GM19043 (cell line): ENCODE results near the gene TRMT10C.
"Not testable (repeated sequence)": the region's sequence is repeated elsewhere in the genome, so short reads cannot be mapped to it uniquely, and the experiment has no call there.

Source experiments
- ATAC-seq: cut with Tn5 transposase; IDR thresholded peaks from one replicate; pipeline ENCODE4 v1.9.1; 2021; ENCODE audit warnings: low read depth; ENCODE audit not compliant: unreplicated experiment

TRMT10C gene

GRCh38 chr3:101544161-101544850 lies 17.4 kb upstream of the TRMT10C start:
- no peak for ATAC-seq

DNA sequence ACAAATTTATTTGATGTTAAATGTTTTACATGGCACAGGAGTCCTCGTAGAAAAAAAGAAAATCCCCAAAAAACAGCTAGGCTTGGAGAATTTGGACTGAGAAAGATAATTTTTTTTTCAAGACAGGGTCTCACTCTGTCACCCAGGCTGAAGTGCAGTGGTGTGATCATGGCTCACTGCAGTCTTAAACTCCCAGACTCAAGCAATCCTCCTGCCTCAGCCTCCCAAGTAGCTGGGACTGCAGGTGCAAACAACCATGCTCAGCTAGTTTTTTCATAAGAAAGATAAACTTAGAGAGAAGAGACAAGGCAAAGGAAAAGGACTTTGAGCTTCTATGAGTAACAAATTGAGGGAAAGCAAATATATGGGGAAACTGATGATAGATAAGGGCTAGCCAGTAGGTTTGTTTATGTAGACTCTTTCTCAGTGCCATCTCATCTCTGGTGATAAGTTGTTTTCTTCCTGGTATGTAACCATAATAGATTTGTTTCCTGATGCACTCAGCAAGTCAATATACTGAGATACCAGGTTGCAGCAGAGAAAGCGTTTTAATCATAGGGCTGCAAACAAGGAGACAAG lies 13.1 kb upstream of the TRMT10C start:
- ATAC-seq: no peak

DNA sequence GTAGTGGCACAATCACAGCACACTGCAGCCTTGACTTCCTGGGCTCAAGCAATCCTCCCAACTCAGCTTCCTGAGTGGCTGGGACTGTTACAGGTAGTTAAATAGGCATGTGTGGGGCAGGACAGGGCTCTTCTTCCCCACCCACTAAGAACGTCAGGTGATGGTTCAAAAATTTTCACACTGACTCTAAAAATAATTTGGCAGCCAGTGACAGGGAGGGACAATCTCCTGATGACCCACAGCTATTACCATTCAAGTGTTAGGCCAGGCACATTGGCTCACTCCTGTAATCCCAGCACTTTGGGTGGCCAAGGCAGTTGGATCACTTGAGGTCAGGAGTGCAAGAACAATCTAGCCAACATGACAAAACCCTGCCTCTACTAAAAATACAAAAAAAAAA lies 12.2 kb upstream of the TRMT10C start:
- no peak for ATAC-seq

DNA sequence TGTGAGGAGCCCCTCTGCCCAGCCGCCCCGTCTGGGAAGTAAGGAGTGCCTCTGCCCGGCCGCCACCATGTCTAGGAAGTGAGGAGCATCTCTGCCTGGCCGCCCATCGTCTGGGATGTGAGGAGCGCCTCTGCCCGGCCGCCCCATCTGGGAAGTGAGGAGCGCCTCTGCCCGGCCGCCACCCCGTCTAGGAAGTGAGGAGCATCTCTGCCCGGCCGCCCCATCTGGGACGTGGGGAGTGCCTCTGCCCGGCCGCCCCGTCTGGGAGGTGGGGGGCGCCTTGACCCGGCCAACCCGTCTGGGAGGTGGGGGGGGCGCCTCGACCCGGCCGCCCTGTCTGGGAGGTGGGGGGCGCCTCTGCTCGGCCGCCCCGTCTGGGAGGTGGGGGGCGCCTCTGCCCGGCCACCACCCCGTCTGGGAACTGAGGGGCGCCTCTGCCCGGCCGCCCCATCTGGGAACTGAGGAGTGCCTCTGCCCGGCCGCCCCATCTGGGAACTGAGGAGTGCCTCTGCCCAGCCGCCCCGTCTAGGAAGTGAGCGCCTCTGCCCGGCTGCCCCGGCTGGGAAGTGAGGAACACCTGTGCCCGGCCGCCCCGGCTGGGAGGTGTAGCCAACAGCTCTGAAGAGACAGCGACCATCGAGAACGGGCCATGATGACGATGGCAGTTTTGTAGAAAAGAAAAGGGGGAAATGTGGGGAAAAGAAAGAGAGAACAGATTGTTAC lies 10.1 kb upstream of the TRMT10C start:
- not testable (repeated sequence) for ATAC-seq

- ATAC-seq: not testable (repeated sequence)
These were observed 8.3 kb upstream of the TRMT10C start for GRCh38 chr3:101553381-101553780.

GRCh38 chr3:101556064-101556463 lies 5.6 kb upstream of the TRMT10C start:
- ATAC-seq: no peak

DNA sequence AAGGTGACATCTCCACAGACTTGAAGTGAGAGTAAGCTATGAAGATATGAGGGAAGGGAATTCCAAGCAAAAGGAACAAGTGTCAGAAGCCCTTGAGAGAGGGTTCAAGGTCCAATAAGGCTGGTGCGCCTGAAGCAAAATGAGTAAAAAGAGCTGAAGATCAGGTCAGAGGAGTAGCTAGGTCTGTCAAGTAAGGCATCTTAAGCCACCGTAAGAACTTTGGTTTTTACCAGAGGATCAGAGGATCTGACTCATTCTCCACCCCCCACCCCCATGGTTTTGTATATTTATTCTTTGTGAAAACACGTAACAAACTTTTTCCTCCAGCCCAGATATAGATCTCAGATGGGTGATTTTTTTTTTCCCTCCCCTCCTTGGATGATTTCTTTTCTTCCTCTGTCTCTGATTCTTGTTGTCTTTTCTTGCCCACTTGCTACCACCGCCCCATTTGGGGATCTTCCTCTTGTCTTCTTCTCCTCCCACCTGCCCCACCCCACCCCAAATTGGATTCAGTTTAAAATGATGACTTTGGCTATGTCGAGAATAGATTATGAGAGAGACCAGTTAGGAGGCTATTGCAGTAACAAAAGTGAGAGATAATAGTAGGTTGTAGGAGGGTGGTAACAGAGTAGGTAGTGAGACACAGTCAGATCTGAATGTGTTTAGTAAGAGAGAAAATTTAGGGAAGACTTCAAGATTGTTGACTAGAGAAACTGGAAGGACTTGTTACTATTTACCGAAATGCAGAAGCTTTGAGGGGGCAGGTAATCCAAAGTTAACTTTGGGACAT lies 6.1 kb downstream of the TRMT10C start:
- no peak for ATAC-seq

- ATAC-seq: no peak
These were observed 9.6 kb downstream of the TRMT10C start for GRCh38 chr3:101571028-101571895.

DNA sequence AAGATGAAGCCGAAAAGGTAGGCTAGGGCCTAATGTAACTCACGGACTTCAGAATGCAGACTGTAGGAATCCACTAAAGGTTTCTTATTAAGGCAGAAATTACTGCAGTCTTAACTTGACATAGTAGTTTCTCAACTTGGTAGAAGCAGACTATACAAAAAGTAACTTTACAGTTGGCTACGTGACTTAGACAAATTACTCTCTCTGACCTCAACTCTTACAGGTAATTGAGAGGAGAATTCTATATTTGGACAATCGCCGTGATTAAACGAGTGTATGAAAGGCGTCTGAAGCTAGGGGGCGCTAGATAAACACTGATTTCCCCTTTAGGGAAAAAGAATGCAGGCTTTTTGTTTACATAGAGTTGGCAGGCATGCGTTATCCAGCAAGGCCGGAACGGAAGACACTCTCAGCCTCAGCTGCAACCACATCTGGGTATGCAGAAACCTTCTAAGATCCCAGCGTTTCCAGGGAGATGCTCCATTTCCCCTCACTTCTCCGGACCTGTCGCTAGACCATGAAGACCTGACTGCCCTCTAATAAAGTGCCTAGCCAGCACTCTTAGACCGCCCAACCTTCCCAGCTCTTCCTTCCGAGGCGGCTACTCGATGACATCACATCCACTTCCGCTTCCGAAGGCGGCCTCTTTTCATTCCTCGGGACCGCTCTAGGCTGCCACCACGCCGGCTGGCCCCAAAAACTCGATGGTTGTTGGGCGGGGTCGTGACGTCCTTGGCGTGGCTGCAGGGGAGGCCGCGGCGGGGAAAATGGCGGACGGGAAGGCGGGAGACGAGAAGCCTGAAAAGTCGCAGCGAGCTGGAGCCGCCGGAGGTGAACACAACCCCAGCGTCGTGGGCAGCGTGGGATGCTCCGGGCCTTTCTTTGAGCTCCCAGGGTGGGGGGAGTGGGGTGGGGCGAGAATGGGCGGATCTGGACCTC lies 12.1 kb downstream of the TRMT10C start, which contains the start of gene PCNP:
Gene PCNP (plus strand): TSS at position 732 of the 939 bp plus-strand sequence. CDS start 36 bp downstream, at position 768.
- peak; percentile 86 for ATAC-seq

GRCh38 chr3:101574388-101575112 lies 12.9 kb downstream of the TRMT10C start:
- peak; percentile 29 for ATAC-seq

GRCh38 chr3:101577286-101577685 lies 15.6 kb downstream of the TRMT10C start:
- ATAC-seq: no peak

GRCh38 chr3:101588616-101589015 lies 26.9 kb downstream of the TRMT10C start:
- no peak for ATAC-seq

GRCh38 chr3:101591071-101591470 lies 29.4 kb downstream of the TRMT10C start:
- no peak for ATAC-seq

DNA sequence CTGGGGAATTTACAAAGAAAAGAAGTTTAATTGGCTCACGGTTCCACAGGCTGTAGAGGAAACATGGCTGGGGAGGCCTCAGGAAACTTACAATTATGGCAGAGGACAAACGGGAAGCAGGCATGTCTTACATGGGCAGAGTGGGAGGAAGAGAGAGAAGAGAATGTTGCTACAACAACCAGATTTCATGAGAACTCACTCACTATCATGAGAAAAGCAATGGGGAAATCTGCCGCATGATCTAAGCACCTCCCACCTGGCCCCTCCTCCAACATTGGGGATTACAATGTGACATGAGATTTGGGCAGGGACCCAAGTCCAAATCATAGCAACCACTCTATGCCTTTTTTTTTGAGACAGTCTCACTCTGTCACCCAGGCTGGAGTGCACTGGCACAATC lies 41.1 kb downstream of the TRMT10C start:
- no peak for ATAC-seq

- no peak for ATAC-seq
These were observed 41.5 kb downstream of the TRMT10C start for GRCh38 chr3:101603184-101603583.

DNA sequence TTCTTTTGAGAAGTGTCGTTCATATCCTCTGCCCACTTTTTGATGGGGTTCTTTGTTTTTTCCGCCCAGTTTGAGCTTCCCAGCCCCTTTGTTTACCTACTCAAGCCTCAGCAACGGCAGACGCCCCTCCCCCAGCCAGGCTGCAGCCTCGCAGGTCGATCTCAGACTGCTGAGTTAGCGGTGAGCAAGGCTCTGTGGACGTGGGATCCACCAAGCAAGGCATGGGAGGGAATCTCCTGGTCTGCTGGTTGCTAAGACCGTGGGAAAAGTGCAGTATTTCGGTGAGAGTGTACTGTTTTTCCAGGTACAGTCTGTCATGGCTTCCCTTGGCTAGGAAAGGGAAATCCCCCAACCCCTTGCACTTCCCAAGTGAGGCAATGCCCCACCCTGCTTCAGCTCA lies 43.7 kb downstream of the TRMT10C start:
- ATAC-seq: not testable (repeated sequence)

GRCh38 chr3:101611023-101611422 lies 49.4 kb downstream of the TRMT10C start:
- no peak for ATAC-seq

DNA sequence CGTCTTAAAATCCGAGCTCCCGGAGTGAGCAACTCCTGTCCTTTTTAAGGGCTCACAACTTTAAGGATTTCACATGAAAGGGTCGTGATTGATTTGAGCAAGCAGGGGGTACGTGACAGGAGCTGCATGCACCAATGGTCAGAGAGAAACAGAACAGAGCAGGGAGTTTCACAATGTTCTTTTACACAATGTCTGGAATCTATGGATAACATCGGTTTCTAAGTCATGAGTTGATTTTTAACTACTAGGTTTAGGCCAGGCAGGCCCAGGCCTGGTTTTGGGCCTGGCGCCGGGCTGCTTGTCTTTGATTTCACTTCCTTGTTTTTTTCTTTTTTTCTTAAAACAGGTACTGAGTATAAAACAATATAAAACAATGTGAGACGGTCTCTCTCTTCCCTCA lies 51.3 kb downstream of the TRMT10C start:
- not testable (repeated sequence) for ATAC-seq
